OCI-LY1 (cell line): Measurements from ENCODE around the gene ATP5F1C.
A peak's percentile ranks its signal among the peaks of the same experiment; 100 is the strongest.

Source experiments
- H2AFZ ChIP-seq: fragments of 200-600 bp; sonication (generic), shearing (Covaris generic); 2 replicates; pipeline ENCODE4 v1.6.0; 2014; ENCODE audit warnings: antibody characterized with exemption, mild to moderate bottlenecking, low read length
- H3F3A ChIP-seq: fragments of 200-600 bp; sonication (generic), shearing (Covaris generic); 2 replicates; pipeline ENCODE4 v1.6.0; 2014; ENCODE audit warnings: mild to moderate bottlenecking, antibody characterized with exemption, low read length, moderate library complexity; ENCODE audit not compliant: insufficient read depth
- H3K27ac ChIP-seq: fragments of 200-600 bp; sonication (generic); 2 replicates; pipeline ENCODE4 v1.5.1; 2014; ENCODE audit warnings: low read length, mixed run types, mild to moderate bottlenecking, low read depth; ENCODE audit not compliant: poor library complexity, severe bottlenecking
- H3K27me3 ChIP-seq: fragments of 200-600 bp; sonication (generic); 2 replicates; pipeline ENCODE4 v1.6.0; 2014; ENCODE audit warnings: antibody characterized with exemption, mild to moderate bottlenecking, low read length, moderate library complexity; ENCODE audit not compliant: insufficient read depth
- H3K36me3 ChIP-seq: fragments of 200-600 bp; sonication (generic); 2 replicates; pipeline ENCODE4 v1.6.1; 2014; ENCODE audit warnings: mild to moderate bottlenecking, antibody characterized with exemption, low read length, moderate library complexity, mixed read lengths; ENCODE audit not compliant: insufficient read depth
- H3K4me1 ChIP-seq: fragments of 200-600 bp; sonication (generic); 2 replicates; pipeline ENCODE4 v1.5.1; 2014; ENCODE audit warnings: mild to moderate bottlenecking, low read length, moderate library complexity; ENCODE audit not compliant: insufficient read depth, severe bottlenecking
- H3K4me2 ChIP-seq: fragments of 200-600 bp; sonication (generic), shearing (Covaris generic); 2 replicates; pipeline ENCODE4 v1.6.1; 2014; ENCODE audit warnings: low read length
- H3K4me3 ChIP-seq: fragments of 200-600 bp; sonication (generic); 2 replicates; pipeline ENCODE4 v1.5.1; 2014; ENCODE audit warnings: low read length, low read depth, mild to moderate bottlenecking, mixed read lengths; ENCODE audit not compliant: poor library complexity, severe bottlenecking
- H3K79me2 ChIP-seq: fragments of 200-600 bp; shearing (Covaris generic); 2 replicates; pipeline ENCODE4 v1.6.1; 2016; ENCODE audit warnings: mixed run types, low read length, mixed read lengths; ENCODE audit not compliant: insufficient read depth
- H3K9ac ChIP-seq: fragments of 200-600 bp; sonication (generic), shearing (Covaris generic); 2 replicates; pipeline ENCODE4 v1.6.1; 2014; ENCODE audit warnings: mild to moderate bottlenecking, low read length, mixed read lengths
- H3K9me2 ChIP-seq: fragments of 200-600 bp; sonication (generic), shearing (Covaris generic); 2 replicates; pipeline ENCODE4 v1.6.1; 2014; ENCODE audit warnings: low read depth, mild to moderate bottlenecking, low read length, mixed read lengths
- H3K9me3 ChIP-seq: fragments of 200-600 bp; shearing (Covaris generic); 2 replicates; pipeline ENCODE4 v1.6.1; 2014; ENCODE audit warnings: low read length, mixed read lengths
- H4K20me1 ChIP-seq: fragments of 200-600 bp; sonication (generic), shearing (Covaris generic); 2 replicates; pipeline ENCODE4 v1.6.0; 2016; ENCODE audit warnings: mild to moderate bottlenecking, low read length; ENCODE audit not compliant: insufficient read depth
- CTCF ChIP-seq: fragments of 200-600 bp; sonication (generic), shearing (Covaris generic); IDR thresholded peaks from 2 replicates; pipeline ENCODE4 v1.5.1; 2017; ENCODE audit warnings: mild to moderate bottlenecking, antibody characterized with exemption, low read length, moderate library complexity, mixed read lengths
- EZH2 ChIP-seq: fragments of 200-600 bp; sonication (generic), shearing (Covaris generic); IDR thresholded peaks from 2 replicates; pipeline ENCODE4 v1.8.0; 2017; ENCODE audit warnings: borderline replicate concordance, mixed run types, mild to moderate bottlenecking, antibody characterized with exemption, low read length, moderate library complexity, mixed read lengths

ATP5F1C gene

GRCh38 chr10:7767209-7767608 is 20.8 kb upstream of the ATP5F1C start:
- TF ChIP-seq CTCF (no peak), EZH2 (no peak)
- H3K27ac ChIP-seq: no peak overlapping the region
- H3F3A ChIP-seq: no peaks in the 10 kb centered on the region
- no peaks in the 10 kb centered on the region for H3K79me2 ChIP-seq
- H3K9me2 ChIP-seq: no peaks in the 10 kb centered on the region
- H3K4me1 ChIP-seq: no peaks in the 10 kb centered on the region
- no peaks in the 10 kb centered on the region for H4K20me1 ChIP-seq
- no peaks in the 10 kb centered on the region for H3K27me3 ChIP-seq
- H3K9ac ChIP-seq: no peak overlapping the region
- H3K9me3 ChIP-seq: no peaks in the 10 kb centered on the region
- H3K4me3 ChIP-seq: no peak overlapping the region
- H3K4me2 ChIP-seq: no peak overlapping the region
- peaks cover 73% of the 10 kb centered on the region for H3K36me3 ChIP-seq
- no peak overlapping the region for H2AFZ ChIP-seq

DNA sequence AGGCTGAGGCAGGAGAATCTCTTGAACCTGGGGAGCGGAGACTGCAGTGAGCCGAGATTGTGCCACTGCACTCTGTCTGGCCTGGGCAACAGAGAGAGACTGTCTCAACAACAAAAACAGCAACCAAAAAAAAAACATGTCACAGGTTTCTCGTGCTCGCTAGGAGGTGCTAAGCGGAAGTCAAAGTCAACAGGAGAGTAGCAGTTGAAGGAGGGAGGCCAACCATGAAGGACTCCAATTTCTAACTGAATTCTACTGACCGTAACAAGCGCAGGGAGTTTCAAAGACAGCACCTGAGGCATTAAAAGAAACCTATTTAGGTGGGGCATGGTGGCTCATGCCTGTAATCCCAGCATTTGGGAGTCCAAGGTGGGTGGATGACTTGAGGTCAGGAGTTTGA is 19.6 kb upstream of the ATP5F1C start:
- H3K27ac ChIP-seq: no peak overlapping the region

GRCh38 chr10:7773845-7774801 is 13.9 kb upstream of the ATP5F1C start:
- Histone ChIP-seq H3K27ac (peak overlapping the region; percentile 67), H3K4me3 (no peak overlapping the region), H3K9ac (no peak overlapping the region), H2AFZ (no peak overlapping the region), H3K9me2 (no peaks in the 10 kb centered on the region), H3K4me2 (no peak overlapping the region), H3K9me3 (no peaks in the 10 kb centered on the region), H3K4me1 (peaks cover 10% of the 10 kb centered on the region), H3F3A (no peaks in the 10 kb centered on the region), H3K27me3 (no peaks in the 10 kb centered on the region), H4K20me1 (no peaks in the 10 kb centered on the region), H3K36me3 (peaks cover 58% of the 10 kb centered on the region), H3K79me2 (no peaks in the 10 kb centered on the region)
- TF ChIP-seq EZH2 (no peak), CTCF (no peak)

More for the DNA sequence above, 19.6 kb upstream of the ATP5F1C start:
- H3F3A ChIP-seq: no peaks in the 10 kb centered on the region
- no peak for TF ChIP-seq EZH2
- TF ChIP-seq CTCF: no peak
- no peak overlapping the region for H3K9ac ChIP-seq
- no peaks in the 10 kb centered on the region for H3K9me2 ChIP-seq
- H3K36me3 ChIP-seq: peaks cover 68% of the 10 kb centered on the region
- no peaks in the 10 kb centered on the region for H3K9me3 ChIP-seq
- no peaks in the 10 kb centered on the region for H3K27me3 ChIP-seq
- no peak overlapping the region for H2AFZ ChIP-seq
- H3K79me2 ChIP-seq: no peaks in the 10 kb centered on the region
- H3K4me1 ChIP-seq: no peaks in the 10 kb centered on the region
- H4K20me1 ChIP-seq: no peaks in the 10 kb centered on the region
- no peak overlapping the region for H3K4me3 ChIP-seq
- no peak overlapping the region for H3K4me2 ChIP-seq
